Measurements from ENCODE around the gene DUOX2.
"Not testable (repeated sequence)": the region's sequence is repeated elsewhere in the genome, so short reads cannot be mapped to it uniquely, and the experiment has no call there.

GRCh38 chr15:45079201-45079600 is 34.8 kb downstream of the DUOX2 start:
- TF ChIP-seq CTCF (conservative IDR thresholded peaks at IDR 0.05; ENCODE audit: low read depth in 2 of 2); POLR2AphosphoS5 (IDR thresholded peaks at IDR 0.05; ENCODE audit: low read depth); EZH2 (IDR thresholded peaks at IDR 0.05; ENCODE audit: low read depth, unreplicated experiment); EZH2phosphoT487 (IDR thresholded peaks at IDR 0.05; ENCODE audit: unreplicated experiment); REST (IDR thresholded peaks at IDR 0.05; ENCODE audit: unreplicated experiment): not testable (repeated sequence)
